GM19193 (cell line): Measurements from ENCODE around the gene LPCAT4.

Experiments
- POLR2A ChIP-seq: IDR thresholded peaks from 4 replicates; pipeline ENCODE4 v1.6.1; 2011; ENCODE audit not compliant: insufficient read depth, insufficient read length; ENCODE audit errors: extremely low read depth

LPCAT4 gene

DNA sequence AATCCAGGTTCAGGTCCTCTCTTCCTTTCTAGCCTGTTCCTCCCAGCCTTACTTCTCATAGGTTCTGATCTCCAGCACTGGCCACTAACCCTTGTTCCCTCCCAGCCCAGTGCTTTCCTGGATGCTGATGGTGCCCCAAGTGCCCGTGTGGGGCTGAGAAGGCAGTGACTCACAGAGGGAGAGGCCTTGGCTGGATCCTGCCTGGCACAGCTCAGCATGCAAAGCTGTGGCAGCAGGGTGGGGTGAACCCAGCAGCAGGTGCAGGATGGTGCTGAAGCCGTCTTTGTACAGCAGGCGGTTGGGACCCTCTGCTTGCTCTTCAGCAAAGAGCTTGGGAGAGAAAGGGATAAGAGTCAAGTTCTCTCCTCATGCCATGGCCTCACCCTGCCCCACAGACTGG, 7.6 kb downstream of the LPCAT4 start:
- TF ChIP-seq POLR2A = no peak

DNA sequence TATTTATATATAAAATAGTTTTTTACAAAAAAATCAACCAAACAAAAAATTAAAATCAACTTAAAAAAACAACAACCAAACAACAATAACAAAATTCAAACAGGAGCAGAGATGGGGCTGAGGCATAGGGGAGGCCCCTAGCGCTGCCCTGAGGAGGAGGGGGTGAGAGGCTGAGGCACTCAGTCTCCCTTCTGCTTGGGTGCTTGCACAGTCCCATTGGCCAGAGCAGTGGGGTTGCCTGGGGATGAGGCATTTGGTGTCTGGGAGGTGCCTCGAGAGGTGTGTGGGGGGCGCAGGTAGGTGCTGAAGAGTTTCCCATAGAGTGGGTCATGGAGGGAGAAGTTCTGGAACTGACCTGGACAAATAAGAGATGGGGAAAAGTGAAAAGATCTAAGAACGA, 8.0 kb downstream of the LPCAT4 start:
- TF ChIP-seq POLR2A = no peak

DNA sequence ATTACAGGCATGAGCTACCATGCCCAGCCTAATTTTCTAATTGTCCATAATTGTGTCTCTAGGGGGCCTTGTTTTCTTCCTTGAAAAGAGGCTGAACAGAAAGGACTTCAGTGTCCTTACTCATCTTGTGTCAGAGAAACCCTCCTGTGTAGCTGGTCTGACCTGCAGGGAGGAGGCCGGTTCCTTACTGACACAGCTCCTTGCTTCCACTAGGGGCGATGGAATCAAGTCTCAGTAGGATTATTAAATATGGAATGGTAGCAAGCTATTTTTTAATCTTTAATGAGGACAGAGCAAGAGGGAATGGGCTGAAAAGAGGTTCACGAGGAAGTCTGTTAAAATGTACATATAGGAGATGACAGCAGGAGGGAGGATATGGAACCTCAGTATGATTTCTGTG, 8.6 kb downstream of the LPCAT4 start:
- no peak for TF ChIP-seq POLR2A

DNA sequence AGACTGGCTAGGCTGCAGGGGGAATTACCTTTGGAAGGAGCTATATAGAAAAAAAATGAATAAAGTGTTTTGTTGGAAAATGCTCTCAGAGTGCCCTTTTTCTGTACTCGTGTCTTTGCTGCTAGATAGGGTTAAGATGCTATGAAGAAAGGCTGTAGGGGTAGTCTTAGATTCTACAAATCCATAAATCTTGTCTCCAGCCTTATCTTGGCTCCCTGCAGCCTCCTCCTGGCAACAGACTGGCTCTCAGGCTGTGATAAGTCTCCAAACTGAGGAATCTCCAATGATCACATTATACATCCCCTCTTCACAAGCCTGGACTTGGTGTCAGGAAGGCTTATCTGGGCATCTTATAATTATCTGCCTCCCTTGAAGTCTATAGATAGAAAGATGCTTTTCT, 9.3 kb downstream of the LPCAT4 start:
- no peak for TF ChIP-seq POLR2A

DNA sequence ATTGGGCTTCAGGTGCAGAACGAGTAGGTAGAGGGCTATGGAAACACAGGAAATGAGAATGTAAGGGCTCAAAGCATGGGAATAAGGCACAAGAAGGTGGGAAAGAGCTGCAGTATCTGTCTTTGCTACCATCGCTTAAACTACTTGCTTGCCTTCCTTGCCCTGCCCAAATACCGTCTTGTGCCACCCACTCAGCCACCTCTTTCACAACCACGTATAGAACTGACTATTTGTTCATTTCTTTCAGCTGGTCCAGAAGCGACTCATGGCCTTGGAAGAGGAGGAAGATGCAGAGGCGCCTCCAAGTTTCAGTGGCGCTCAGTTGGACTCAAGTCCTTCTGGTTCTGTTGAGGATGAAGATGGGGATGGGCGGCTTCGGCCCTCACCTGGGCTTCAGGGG, 11.8 kb downstream of the LPCAT4 start:
- no peak for TF ChIP-seq POLR2A

DNA sequence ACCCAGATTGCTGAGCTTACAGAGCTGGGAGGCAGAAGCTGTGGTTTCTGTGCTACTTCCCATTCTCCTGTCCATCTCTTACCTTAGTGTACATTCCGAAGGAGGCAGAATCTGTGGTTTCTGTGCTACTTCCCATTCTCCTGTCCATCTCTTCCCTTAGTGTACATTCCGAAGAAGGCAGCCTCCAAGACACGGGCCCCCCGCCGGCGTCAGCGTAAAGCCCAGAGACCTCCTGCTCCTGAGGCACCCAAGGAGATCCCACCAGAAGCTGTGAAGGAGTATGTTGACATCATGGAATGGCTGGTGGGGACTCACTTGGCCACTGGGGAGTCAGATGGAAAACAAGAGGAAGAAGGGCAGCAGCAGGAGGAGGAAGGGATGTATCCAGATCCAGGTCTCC, 12.7 kb downstream of the LPCAT4 start:
- no peak for TF ChIP-seq POLR2A

DNA sequence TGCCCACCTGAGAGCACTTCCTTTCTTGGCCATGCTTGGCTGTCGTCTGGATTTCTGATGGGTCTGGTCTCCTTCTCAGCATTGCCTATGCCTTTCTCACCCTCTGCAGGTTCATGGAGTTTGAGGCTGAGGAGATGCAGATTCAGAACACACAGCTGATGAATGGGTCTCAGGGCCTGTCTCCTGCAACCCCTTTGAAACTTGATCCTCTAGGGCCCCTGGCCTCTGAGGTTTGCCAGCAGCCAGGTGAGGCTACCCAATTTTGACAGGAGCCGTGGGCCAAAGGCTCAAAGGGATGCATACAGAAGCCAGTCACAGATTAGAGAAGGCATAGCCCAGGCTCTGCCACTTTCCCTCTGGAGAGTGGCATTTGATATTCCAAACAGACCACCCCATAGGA, 13.4 kb downstream of the LPCAT4 start:
- no peak for TF ChIP-seq POLR2A

DNA sequence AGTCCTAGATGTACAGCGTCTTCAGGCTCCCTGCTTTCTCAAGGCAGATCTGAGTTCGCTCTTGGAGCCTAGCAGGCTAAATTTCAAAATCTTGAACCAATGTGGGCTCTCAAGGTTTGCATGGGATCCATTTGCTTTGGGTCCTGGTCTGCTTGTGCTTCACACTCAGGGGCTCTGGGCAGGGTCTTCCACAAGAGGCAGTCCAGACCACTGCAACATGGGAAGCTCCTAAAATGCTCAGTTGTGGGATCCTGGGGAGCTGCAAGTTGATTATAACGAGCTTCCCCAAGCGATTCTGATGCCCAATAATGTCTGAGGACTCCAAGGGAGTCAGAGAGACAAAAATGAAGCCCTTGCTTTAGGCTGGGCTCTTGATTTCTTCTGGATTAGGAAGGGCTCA, 17.2 kb downstream of the LPCAT4 start:
- no peak for TF ChIP-seq POLR2A

DNA sequence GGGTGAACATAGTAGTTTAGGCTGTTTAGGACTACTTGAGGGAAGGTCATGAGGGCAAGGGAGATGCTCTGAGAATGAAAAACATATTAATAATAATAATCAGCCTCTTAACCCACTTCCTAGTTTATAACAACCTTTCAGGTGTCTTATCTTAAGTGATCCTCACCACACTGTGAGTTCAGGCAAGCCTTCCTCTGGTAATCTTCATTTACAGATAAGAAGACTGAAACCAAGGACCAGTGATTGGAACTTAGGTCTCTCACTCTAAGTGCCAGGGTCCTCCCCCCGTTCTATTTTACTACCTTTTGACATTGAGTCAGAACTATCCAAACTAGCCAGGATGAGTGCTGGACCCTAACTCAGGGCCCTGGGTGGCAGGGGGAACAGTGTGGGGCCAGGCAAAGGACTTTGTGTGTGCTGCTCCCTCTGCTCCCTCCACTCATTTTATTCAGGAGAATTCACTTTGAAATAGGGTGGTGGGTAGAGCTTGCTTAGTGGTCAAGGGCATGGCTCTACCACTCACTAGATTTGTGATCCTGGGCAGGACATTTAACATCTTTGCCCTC, 18.2 kb downstream of the LPCAT4 start:
- no peak for TF ChIP-seq POLR2A

DNA sequence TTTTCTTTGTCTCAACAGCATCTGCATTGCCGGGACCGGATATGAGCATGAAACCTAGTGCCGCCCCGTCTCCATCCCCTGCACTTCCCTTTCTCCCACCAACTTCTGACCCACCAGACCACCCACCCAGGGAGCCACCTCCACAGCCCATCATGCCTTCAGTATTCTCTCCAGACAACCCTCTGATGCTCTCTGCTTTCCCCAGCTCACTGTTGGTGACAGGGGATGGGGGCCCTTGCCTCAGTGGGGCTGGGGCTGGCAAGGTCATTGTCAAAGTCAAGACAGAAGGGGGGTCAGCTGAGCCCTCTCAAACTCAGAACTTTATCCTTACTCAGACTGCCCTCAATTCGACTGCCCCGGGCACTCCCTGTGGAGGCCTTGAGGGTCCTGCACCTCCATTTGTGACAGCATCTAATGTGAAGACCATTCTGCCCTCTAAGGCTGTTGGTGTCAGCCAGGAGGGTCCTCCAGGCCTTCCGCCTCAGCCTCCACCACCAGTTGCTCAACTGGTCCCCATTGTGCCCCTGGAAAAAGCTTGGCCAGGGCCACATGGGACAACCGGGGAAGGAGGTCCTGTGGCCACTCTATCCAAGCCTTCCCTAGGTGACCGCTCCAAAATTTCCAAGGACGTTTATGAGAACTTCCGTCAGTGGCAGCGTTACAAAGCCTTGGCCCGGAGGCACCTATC, 18.9 kb downstream of the LPCAT4 start:
- no peak for TF ChIP-seq POLR2A

DNA sequence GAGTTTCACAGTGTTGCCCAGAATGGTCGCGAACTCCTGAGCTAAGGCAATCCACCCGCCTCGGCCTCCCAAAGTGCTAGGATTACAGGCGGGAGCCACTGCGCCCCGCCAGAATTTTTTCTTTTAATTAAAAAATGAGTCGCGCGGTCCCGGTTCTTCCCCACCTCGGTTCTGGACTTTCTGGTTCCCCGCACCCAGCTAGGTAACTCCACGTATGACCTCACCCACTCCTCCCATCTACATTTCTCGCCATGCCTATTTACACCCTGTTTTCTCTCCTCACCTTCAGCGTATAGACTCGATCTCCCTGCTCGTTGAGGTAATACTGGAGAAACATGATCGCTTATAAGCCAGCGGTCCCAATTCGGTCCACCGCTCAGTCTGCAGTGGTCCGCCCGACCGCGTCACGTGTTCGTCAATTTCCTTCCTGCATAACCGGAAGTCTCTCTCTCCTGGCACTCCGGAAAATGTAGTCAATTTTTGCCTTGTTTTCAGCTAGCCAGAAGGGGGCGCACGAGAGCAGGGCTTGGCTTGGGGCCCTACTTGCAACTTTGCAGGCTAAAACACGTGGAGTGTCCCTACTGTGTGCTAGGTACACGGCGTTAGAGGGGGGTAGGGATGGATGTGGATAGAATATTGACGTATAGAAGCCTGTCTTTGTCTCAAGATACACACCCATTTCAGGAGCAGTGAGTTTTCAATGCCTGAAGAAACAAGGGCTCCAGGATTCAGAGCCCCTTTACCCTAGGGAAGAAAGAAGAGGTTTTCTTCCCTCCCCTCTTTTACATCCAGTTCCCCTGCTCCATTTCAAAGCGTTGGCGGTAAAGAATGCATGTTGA, 24.0 kb downstream of the LPCAT4 start, which contains the start of the genes NOP10 and NUTM1:
Gene NOP10 (minus strand): TSS at position 400 of the 839 bp plus-strand sequence. CDS start 63 bp downstream, at position 337.
Gene NUTM1 (plus strand): TSS at position 579 of the 839 bp plus-strand sequence. CDS start 382 bp downstream, outside the sequence.
- peak; percentile 90 for TF ChIP-seq POLR2A

DNA sequence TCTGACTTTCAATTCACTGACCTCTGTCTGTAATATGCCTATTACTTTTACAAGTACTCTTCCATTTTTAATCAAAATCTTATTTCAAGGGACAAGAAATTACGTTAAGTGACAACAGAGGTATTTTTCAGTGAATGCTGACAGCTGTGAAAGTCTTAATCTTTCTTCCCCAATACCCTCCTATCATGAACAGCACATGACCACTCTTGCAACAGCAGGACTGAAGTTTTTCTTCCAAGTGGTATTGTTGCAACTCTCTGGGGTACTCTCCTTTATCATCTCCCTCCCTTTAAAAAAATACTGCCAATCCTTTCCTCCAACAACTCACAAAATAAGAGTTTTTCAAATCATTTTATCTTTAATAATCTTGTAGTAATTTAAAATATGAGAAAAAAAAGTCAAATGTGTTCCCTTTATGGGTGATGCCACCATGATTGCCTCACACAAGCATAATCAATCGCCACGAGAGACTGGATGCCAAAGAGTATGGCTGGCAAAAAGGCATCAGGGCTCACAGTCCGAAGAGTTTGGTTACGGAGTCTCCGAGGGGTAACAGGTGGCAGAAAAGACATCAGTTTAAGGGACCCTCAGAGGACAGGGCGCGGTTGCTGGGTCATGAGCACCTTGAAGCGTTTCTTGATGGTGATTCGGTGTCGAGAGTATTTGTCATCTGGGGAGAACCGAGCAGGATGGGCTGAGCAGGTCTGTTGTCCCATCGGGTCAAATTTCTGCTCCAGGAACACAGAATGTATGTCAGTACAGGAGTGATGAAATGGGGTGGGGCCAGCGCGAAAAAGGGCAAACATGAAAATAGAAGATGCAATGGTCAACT, 25.4 kb downstream of the LPCAT4 start:
- no peak for TF ChIP-seq POLR2A

DNA sequence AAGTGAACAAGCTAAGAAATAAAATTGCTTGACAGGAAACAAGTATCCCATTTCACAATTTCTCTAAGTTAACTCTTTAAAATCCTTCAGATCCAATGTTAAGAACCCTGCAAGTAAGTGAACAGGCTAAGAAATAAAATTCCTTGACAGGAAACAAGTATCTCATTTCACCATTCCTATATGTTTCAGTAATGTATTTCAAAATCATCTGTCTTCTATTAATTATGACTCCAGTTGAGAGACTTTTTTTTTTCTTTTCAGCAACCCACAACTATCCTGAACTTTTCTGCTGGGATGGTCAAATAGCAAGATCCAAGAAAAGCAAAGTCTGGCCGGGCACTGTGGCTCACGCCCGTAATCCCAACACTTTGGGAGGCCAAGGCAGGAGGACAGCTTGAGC, 27.1 kb downstream of the LPCAT4 start:
- TF ChIP-seq POLR2A = no peak

DNA sequence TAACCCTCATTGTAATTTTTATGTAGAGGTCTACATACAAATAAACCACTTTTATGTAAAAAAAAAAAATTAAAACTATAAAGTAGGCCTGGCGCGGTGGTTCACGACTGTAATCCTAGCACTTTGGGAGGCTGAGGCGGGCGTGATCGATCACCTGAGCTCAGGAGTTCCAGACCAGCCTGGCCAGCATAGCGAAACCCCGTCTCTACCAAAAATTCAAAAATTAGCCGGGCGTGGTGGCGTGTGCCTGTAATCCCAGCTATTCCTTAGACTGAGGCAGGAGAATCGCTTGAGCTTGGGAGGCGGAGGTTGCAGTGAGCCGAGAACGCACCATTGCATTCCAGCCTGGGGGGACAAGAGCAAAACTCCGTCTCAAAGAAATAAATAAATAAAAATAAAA, 28.6 kb downstream of the LPCAT4 start:
- TF ChIP-seq POLR2A = no peak
